H1 (cell line): Measurements from ENCODE around the gene POU2F1. TPM values are rescaled to one million over a fixed set of nuclear protein-coding genes. Genes with fewer than 3 reads are reported as not detected.

Experiments
- CHD7 ChIP-seq: fragments of 300-600 bp; sonication (generic); IDR thresholded peaks from 2 replicates; pipeline ENCODE4 v1.7.1; 2012; ENCODE audit warnings: low read length, moderate library complexity, mild to moderate bottlenecking, inconsistent platforms; ENCODE audit not compliant: insufficient replicate concordance
- RAD21 ChIP-seq, 2 experiments: IDR thresholded peaks in 1 of 2; conservative IDR thresholded peaks in 1 of 2; 2 replicates each; pipeline ENCODE4 v1.6.1; 2011; ENCODE audit warnings: low read depth in 2 of 2, low read length in 2 of 2, improper control_type of control experiment in 1 of 2, inconsistent platforms in 1 of 2, mild to moderate bottlenecking in 1 of 2, moderate library complexity in 1 of 2
- RBBP5 ChIP-seq: IDR thresholded peaks from 2 replicates; pipeline ENCODE4 v1.7.1; 2012; ENCODE audit warnings: low read depth, mild to moderate bottlenecking, inconsistent platforms, low read length, moderate library complexity, borderline replicate concordance
- SIN3A ChIP-seq, 2 experiments: IDR thresholded peaks in 1 of 2; conservative IDR thresholded peaks in 1 of 2; 2 replicates each; pipeline ENCODE4 v1.6.1; 2011 to 2012; ENCODE audit warnings: low read length in 2 of 2, improper control_type of control experiment in 1 of 2, low read depth in 1 of 2, mild to moderate bottlenecking in 1 of 2
- SP1 ChIP-seq: IDR thresholded peaks from 2 replicates; pipeline ENCODE4 v1.6.1; 2011; ENCODE audit warnings: low read depth, low read length
- ZNF274 ChIP-seq: IDR thresholded peaks from 2 replicates; pipeline ENCODE4 v1.7.0; 2012; ENCODE audit warnings: low read length, borderline replicate concordance; ENCODE audit errors: extremely low read depth
- polyA plus RNA-seq, 7 experiments: library from polyadenylated mRNA; depleted of rRNA in 3 of 7; stranded (reverse) in 5 of 7; unstranded in 2 of 7; fragments of >200 nt in 5 of 7; fragments of 200-250 nt in 2 of 7; gene quantifications; 1 replicate in 5 of 7; 2 replicates in 1 of 7; 4 replicates in 1 of 7; pipeline versions ENCODE4 v1.2.1 to v1.2.3, GENCODE V29; 2011 to 2013; ENCODE audit warnings: missing spikeins in 2 of 7, mixed read lengths in 2 of 7
- total RNA-seq: library from RNA; stranded (reverse); fragmentation: NEBNext Ultra II Directional; extraction: Animal tissue kit (Norgen Biotek cat#: 25700); gene quantifications from 2 replicates; pipeline ENCODE4 v1.2.1, GENCODE V29; 2021
- TF ChIP-seq, protein P1 (sequence below), 3 experiments: IDR thresholded peaks; 1 replicate in 2 of 3; 2 replicates in 1 of 3; pipeline versions ENCODE4 v1.5.1 to v1.6.1; 2011; ENCODE audit warnings: low read length in 3 of 3, mild to moderate bottlenecking in 3 of 3, inconsistent platforms in 2 of 3, low read depth in 1 of 3, moderate library complexity in 1 of 3; ENCODE audit not compliant: insufficient read depth in 1 of 3; ENCODE audit errors: control extremely low read depth in 1 of 3

Gene POU2F1
- total and polyA plus RNA-seq, 2 of the 8 experiments (the other 6 are each of a cell fraction or from before 2014, with no cell fraction given), result 37.0 to 57.2 TPM

DNA sequence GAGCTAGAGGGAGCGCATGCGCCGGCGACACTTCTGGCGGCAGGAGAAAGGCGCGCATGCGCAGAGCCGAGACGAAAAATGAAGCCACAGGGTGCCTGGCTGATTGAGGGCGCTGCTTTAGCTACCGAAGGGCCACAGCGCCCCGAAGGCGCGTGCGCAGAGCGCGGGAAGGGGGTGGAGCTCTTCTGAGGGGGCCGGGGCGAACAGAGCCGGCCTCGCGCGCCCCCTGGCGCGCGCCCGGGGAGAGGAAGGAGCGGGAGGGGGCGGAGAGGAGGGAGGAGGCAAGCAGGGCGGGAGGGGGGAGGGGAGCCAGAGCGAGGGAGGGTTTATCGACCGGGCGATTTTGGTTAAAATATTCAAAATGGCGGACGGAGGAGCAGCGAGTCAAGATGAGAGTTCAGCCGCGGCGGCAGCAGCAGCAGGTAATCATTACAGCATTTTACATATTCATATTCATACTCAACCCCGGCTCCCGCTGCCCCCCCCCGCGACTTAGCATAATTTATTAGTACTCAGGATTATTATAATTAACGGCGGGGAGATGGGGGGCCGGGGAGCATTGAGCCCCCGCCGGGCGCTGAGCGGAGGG, at the start of gene POU2F1 (continued):
- TF ChIP-seq CHD7 (no peak), SP1 (no peak; the same call in none of the 2 replicates), SIN3A (conservative IDR thresholded peaks at IDR 0.05 in 1 of 2, IDR thresholded peaks at IDR 0.05 in 1 of 2; ENCODE audit: low read depth in 1 of 2, low read length in 2 of 2) (no peak), RAD21 (IDR thresholded peaks at IDR 0.05 in 1 of 2, conservative IDR thresholded peaks at IDR 0.05 in 1 of 2; ENCODE audit: low read depth in 2 of 2, low read length in 2 of 2) (peak; percentile 44 to 70), ZNF274 (no peak), RBBP5 (no peak)
- TF ChIP-seq, protein P1, sequence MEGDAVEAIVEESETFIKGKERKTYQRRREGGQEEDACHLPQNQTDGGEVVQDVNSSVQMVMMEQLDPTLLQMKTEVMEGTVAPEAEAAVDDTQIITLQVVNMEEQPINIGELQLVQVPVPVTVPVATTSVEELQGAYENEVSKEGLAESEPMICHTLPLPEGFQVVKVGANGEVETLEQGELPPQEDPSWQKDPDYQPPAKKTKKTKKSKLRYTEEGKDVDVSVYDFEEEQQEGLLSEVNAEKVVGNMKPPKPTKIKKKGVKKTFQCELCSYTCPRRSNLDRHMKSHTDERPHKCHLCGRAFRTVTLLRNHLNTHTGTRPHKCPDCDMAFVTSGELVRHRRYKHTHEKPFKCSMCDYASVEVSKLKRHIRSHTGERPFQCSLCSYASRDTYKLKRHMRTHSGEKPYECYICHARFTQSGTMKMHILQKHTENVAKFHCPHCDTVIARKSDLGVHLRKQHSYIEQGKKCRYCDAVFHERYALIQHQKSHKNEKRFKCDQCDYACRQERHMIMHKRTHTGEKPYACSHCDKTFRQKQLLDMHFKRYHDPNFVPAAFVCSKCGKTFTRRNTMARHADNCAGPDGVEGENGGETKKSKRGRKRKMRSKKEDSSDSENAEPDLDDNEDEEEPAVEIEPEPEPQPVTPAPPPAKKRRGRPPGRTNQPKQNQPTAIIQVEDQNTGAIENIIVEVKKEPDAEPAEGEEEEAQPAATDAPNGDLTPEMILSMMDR (IDR thresholded peaks at IDR 0.05; ENCODE audit: control extremely low read depth in 1 of 3, insufficient read depth in 1 of 3, low read depth in 1 of 3, low read length in 3 of 3), result peak; percentile 41 to 70 (median 53)
